Effector CD4-positive, alpha-beta T cell (primary cell): ENCODE data around the gene SHB.

Experiments used
- DNase-seq: peaks from one replicate; pipeline ENCODE4 v3.0.0-alpha.2; 2020

Gene SHB

DNA sequence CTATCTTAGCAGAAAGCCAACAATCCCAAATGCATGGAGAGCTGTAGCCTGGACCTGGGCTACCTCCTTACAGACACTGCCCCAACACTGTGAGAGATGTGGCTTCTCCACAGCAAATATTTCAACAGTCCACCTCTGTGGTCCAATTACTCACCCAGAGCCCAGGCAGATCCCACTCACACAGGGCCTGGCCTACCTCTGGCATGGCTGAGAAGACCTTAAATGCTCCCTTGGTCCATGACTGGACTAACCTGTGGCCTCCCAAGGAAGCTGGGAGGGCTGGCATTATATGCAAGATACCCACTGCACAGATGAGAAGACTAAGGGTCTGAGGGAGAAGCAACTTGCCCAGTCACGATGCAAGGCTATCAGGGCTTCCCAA lies 142.3 kb downstream of the SHB start:
- no peak for DNase-seq

DNA sequence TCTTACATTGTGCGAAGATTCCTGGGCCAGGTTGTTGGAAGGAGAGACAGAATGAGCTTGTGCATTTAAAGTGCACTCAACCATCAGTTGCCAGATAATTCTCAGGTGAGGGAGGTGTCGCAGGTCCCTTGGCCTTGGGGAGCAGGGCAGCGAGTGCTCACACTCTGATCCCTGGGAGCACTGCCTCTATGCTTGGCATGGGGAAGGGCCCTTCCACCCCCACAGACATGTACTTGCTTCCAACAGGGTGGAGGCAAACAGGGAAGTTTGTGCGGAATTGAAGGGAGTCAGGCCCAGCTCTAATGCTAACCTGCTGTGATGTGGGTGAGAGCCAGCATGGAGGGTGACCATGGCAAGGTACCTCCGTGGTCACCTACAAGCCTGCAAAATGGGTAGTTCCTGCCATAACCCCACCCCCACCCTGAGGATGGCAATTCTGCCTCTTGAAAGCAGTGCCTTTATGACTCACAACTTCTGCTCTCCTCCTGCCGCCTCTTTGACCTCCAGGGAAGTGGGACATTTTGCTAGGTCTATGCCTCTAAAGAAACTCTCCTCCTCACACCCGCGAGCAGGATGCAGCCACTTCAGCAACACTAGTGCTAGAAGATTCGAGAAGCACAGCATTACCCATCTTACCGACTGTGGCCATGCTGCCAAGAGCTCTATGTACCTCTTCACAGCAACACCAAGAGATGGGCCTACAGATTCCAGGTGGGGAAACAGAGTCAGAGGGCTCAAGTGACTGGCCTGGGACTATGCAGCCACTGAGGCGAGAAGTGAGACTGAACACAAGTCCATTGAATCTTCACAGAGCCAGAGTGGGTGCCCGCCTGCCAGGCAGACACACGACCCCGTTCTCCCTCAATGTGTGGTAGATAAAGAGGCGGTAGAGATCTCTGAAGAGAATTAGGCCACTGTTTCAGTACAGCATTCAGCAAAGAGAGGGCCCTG lies 143.0 kb downstream of the SHB start:
- no peak for DNase-seq

DNA sequence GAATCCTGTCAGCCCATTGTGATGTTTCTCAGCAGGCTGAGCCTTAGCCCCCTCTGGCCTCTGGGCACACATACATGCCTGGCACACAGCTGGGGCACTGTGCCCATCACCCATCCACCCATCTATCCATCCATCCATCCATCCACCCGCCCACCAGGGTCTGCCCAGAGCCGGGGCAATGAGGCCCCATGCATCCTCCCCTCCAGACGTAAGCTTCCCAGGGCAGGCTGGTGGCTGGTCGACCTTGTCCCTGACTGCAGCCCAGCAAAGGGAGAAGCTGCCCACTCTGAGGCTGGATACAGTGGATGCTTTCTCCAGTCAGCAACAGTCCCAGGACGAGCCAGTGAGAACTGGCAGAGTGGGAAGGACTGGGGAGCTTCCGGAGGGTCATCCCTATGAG lies 144.0 kb downstream of the SHB start:
- no peak for DNase-seq

- no peak for DNase-seq
Measured at GRCh38 chr9:37924538-37924937, 144.5 kb downstream of the SHB start.

- no peak for DNase-seq
Measured at GRCh38 chr9:37923796-37924427, 145.1 kb downstream of the SHB start.

GRCh38 chr9:37923118-37923795 lies 145.8 kb downstream of the SHB start:
- DNase-seq, result no peak

- DNase-seq, result no peak
Measured at GRCh38 chr9:37922363-37923117, 146.5 kb downstream of the SHB start.

- no peak for DNase-seq
Measured at GRCh38 chr9:37921546-37922300, 147.3 kb downstream of the SHB start.

DNA sequence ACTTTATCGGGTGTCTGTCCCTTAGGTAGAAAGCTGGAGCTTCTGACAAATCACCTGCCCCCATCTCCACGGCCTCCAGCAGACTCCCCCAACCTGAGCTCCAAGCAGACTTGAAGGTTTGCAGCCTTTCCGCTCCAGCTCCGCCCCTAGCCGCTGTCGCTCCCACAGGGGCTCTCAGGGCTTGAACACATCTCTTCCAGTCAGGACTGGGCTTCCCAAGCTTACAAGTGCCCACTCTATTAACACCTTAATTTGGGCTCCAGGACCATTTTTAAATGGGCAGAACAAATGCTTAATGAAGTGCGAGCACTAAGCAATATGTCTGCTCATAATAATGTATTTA lies 147.9 kb downstream of the SHB start:
- no peak for DNase-seq

GRCh38 chr9:37920471-37921167 lies 148.4 kb downstream of the SHB start:
- DNase-seq, result no peak

DNA sequence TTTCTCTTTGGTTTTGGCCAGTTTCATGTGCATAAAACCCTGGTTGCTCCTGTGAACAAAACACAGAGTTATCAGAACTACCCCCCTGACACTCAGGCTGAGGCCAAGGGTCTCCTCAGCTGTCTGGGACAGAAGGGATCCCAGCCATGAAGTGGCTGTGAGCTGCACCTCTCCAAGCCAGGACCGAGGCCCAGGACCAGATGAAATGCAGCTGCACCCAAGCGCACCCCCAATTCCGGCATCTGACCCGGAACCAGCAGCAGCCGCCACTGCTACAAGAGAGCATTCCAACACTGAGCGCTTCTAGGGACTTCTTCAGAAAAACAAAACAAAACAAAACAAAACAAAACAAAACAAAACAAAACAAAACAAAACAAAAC lies 149.1 kb downstream of the SHB start:
- no peak for DNase-seq

DNA sequence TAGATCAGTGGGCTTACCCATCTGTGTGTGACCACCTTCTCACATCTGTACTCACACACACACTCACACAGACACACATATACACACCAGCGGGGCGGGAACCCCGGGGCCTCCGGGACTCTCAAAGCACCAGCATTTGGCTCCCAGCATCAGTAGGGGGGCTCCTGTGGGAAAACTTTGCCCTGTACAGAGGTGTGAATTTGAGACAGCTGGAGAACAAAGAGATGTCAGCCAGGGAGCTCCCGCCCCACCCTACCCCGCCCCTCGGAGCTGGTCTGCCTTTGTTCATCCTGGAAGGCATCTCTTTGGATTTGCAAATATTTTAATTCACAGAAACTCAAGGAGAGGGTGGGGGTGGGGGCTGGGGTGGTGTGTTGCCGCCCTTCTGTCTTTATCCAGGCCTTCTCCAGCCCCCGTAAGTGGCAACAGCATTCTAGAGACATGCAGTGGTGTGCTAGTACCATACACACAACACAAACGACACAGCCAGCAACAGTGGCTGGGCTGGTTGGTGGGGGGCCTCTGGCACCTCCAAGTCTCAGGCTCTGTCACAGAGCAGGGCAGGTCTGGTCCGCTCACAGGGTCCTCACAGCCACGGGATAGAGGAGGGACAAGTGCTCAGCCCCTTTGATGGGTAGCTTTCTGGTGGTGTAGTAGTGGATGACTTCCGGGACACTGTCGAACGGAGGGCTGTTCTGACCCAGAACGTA lies 149.6 kb downstream of the SHB start:
- no peak for DNase-seq

- no peak for DNase-seq
Measured at GRCh38 chr9:37918665-37919170, 150.3 kb downstream of the SHB start.

- DNase-seq, result no peak
Measured at GRCh38 chr9:37917801-37918664, 151.0 kb downstream of the SHB start.

- no peak for DNase-seq
Measured at GRCh38 chr9:37917313-37917731, 151.7 kb downstream of the SHB start.

GRCh38 chr9:37916471-37917312 lies 152.3 kb downstream of the SHB start:
- DNase-seq, result no peak

DNA sequence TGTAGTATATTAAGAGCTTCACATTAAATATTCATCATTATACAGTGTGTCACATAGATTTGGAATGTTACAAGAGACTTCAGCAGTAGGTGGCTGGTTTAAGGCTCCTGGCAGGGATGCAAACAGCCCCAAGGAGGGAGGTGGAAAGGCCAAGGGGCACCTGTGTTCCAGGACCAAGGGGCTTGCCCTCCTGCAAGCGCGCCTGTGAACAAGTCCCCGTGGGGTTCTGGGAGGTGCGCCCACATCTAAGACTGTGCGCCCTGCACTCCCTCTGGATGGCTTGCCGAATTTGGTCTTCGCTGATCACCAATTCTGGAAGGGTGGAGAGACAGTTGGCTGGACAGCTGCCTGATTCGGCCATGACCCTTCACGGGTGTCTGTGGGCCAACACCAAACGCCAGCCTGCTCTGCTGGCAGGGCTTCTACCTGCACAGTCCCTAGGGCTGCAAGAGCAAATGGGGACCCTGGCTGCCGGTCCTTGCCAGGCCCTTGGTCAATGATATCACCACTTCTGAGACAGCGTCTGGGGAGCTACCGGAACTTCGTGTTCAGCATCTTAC lies 153.0 kb downstream of the SHB start:
- no peak for DNase-seq

DNA sequence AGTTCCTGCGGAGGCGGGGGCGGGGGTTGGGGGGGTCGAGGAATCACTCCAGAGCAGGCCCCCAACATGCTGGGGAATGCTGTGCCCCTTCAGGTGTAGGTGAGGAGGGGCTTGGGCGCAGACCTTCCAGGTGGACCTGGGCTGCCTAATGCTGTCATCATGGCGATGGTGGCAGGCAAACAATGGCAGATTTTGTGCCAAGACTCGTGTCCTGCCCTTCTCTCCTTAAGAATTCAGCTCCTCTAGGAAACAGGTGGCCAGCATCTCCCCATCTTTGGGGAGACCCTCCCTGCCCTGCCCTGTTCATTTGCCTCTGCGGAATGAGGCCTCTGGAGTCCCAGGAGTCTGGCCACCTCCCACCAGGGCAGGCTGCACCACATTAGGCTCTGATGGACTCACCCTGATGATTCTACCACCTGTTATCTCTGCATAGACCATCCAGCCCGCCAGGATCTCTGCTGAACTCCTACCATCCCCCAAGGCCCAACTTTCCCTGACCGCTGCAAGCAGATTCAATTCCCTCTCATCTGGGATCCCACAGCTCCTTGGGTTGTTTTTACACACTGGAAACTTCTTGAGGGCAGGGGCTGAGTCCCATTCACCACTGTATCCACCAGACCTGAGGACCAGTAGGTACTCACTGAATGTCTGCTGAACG lies 154.2 kb downstream of the SHB start:
- DNase-seq, result no peak
